HG03565 (cell line): ENCODE results near the gene SFN.

Source experiments
- ATAC-seq: cut with Tn5 transposase; IDR thresholded peaks from one replicate; pipeline ENCODE4 v1.9.1; 2021; ENCODE audit warnings: mild to moderate bottlenecking, moderate library complexity; ENCODE audit not compliant: unreplicated experiment

Gene SFN

DNA sequence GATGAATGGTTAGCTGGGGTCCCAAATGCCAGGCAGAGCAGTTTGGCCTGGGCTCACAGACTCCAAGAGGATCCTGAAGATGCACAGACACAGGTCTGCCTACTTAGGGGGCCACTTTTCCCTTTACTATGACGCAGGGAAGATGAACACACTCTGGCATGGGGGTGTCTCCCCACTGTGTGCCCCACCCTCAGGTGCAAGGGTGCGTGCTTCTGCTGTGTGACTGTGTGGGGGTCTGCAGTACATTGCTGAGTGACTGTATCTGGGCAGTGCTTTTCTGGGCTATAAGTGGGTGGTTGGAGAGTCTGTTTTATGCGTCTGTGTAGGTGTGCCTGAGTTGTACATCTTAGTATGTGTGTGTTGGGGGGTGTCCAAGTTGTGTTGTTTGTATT lies 47.0 kb downstream of the SFN start:
- no peak for ATAC-seq

GRCh38 chr1:26910343-26911160 lies 47.6 kb downstream of the SFN start:
- ATAC-seq: no peak

DNA sequence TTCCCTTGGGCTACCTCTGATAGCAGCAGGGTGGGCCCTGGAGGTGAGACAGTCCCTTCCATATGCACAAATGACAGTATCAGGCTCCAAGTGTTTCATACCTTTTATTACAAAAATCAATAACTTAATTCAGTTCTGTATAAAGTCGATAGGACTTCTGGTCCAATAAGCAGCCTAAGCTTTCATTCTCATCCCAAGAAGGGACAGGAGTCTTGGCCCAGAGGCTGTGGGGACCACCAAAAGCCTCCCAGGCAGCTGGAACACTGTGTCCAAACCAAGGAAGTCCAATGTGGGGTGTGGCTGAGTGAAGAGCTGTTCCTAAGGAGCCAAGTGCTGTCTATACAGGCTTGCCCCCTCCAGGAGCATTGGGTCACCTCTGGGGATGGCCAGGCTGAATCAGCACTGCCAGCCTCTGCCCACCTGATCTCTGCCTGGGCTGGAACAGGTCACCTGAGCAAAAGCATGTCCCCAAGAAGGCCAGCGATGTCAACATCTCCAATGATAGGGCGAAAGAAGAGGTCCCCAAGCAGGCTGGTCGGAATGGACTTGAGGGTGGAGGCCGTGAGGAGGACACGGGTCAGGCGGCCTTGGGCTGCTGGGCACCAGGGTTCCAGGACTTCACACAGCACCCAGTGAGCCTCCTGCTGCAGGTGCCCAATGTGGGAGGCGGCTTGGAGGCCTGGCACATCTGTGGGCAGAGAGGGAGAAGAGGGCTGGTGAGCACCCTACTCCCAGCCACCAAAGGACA lies 48.6 kb downstream of the SFN start:
- no peak for ATAC-seq

GRCh38 chr1:26912147-26912490 lies 49.2 kb downstream of the SFN start:
- ATAC-seq: no peak

GRCh38 chr1:26913389-26913753 lies 50.4 kb downstream of the SFN start:
- no peak for ATAC-seq
